Measurements from ENCODE around the gene CATSPERD. TPM values are rescaled to one million over a fixed set of nuclear protein-coding genes. Genes with fewer than 3 reads are reported as not detected.

Gene CATSPERD
- total and polyA plus RNA-seq, 9 of the 15 experiments (the other 6 are each of a cell fraction or from before 2014, with no cell fraction given): not detected

- TF ChIP-seq HNRNPLL (IDR thresholded peaks at IDR 0.05; ENCODE audit: low read depth, low read length, poor library complexity, severe bottlenecking) (peak; percentile 63), ZFP91 (CRISPR knock-in tag; IDR thresholded peaks at IDR 0.05) (no peak), POLR2AphosphoS2 (IDR thresholded peaks at IDR 0.05; ENCODE audit: low read length) (peak; percentile 92), POLR2A (conservative IDR thresholded peaks at IDR 0.05) (peak; percentile 89), TRIM24 (IDR thresholded peaks at IDR 0.05) (peak; percentile 78 to 85; a peak in 3 of 4 replicates), BRD9 (IDR thresholded peaks at IDR 0.05; ENCODE audit: low read depth, partially characterized antibody) (peak; percentile 90), RHOXF2B (CRISPR knock-in tag; conservative IDR thresholded peaks at IDR 0.05) (peak; percentile 69; the same call in 1 of the 2 replicates), SNRNP70 (optimal IDR thresholded peaks at IDR 0.05; ENCODE audit: low read depth, low read length) (no peak), SNIP1 (IDR thresholded peaks at IDR 0.05; ENCODE audit: low read depth) (no peak), CXXC5 (CRISPR knock-in tag; IDR thresholded peaks at IDR 0.05) (peak; percentile 66), GABPB2 (CRISPR knock-in tag; conservative IDR thresholded peaks at IDR 0.05) (0 out of 2 replicates have a peak, but pooled peaks have one; percentile 49), ARID1B (IDR thresholded peaks at IDR 0.05) (peak; percentile 77), TARDBP (IDR thresholded peaks at IDR 0.05) (peak; percentile 50; the same call in 1 of the 2 replicates), LARP7 (IDR thresholded peaks at IDR 0.05) (peak; percentile 74; the same call in 1 of the 2 replicates), MAZ (CRISPR knock-in tag; conservative IDR thresholded peaks at IDR 0.05 in 1 of 2, IDR thresholded peaks at IDR 0.05 in 1 of 2) (peak in 1 of 2 experiments; percentile 95; a peak in 2 of 4 replicates), PHB (CRISPR knock-in tag; IDR thresholded peaks at IDR 0.05) (peak; percentile 61; the same call in 1 of the 2 replicates), ZBTB17 (CRISPR knock-in tag; IDR thresholded peaks at IDR 0.05) (no peak; the same call in 1 of the 2 replicates), POLR3A (IDR thresholded peaks at IDR 0.05; ENCODE audit: borderline replicate concordance, extremely low read depth, insufficient read depth, insufficient read length) (no peak), HOXB6 (CRISPR knock-in tag; IDR thresholded peaks at IDR 0.05; ENCODE audit: borderline replicate concordance) (peak; percentile 51; the same call in 1 of the 2 replicates)
- TF ChIP-seq, protein P1, sequence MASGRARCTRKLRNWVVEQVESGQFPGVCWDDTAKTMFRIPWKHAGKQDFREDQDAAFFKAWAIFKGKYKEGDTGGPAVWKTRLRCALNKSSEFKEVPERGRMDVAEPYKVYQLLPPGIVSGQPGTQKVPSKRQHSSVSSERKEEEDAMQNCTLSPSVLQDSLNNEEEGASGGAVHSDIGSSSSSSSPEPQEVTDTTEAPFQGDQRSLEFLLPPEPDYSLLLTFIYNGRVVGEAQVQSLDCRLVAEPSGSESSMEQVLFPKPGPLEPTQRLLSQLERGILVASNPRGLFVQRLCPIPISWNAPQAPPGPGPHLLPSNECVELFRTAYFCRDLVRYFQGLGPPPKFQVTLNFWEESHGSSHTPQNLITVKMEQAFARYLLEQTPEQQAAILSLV (tag; IDR thresholded peaks at IDR 0.05): peak; percentile 91
- TF ChIP-seq, protein P2, sequence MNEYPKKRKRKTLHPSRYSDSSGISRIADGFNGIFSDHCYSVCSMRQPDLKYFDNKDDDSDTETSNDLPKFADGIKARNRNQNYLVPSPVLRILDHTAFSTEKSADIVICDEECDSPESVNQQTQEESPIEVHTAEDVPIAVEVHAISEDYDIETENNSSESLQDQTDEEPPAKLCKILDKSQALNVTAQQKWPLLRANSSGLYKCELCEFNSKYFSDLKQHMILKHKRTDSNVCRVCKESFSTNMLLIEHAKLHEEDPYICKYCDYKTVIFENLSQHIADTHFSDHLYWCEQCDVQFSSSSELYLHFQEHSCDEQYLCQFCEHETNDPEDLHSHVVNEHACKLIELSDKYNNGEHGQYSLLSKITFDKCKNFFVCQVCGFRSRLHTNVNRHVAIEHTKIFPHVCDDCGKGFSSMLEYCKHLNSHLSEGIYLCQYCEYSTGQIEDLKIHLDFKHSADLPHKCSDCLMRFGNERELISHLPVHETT (CRISPR knock-in tag; conservative IDR thresholded peaks at IDR 0.05 in 1 of 2, IDR thresholded peaks at IDR 0.05 in 1 of 2): no peak
- TF ChIP-seq, protein P3, sequence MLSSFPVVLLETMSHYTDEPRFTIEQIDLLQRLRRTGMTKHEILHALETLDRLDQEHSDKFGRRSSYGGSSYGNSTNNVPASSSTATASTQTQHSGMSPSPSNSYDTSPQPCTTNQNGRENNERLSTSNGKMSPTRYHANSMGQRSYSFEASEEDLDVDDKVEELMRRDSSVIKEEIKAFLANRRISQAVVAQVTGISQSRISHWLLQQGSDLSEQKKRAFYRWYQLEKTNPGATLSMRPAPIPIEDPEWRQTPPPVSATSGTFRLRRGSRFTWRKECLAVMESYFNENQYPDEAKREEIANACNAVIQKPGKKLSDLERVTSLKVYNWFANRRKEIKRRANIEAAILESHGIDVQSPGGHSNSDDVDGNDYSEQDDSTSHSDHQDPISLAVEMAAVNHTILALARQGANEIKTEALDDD (IDR thresholded peaks at IDR 0.05): no peak
- TF ChIP-seq, protein P4, sequence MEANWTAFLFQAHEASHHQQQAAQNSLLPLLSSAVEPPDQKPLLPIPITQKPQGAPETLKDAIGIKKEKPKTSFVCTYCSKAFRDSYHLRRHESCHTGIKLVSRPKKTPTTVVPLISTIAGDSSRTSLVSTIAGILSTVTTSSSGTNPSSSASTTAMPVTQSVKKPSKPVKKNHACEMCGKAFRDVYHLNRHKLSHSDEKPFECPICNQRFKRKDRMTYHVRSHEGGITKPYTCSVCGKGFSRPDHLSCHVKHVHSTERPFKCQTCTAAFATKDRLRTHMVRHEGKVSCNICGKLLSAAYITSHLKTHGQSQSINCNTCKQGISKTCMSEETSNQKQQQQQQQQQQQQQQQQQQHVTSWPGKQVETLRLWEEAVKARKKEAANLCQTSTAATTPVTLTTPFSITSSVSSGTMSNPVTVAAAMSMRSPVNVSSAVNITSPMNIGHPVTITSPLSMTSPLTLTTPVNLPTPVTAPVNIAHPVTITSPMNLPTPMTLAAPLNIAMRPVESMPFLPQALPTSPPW (CRISPR knock-in tag; IDR thresholded peaks at IDR 0.05): peak; percentile 81
These were observed 1.7 kb upstream of the CATSPERD start (continued) for GRCh38 chr19:5718579-5719273.

Measured in K562 (cell line).